Activated T-helper 9 cell treated with anti-CD3 and anti-CD28 coated beads, Interleukin-2, amount 50 U/mL, for 16 hours (primary cell): Measurements from ENCODE around the gene SYNE3.

Experiments
- DNase-seq: peaks from one replicate; pipeline ENCODE4 v3.0.0-alpha.2; 2020; ENCODE audit warnings: low read depth

SYNE3 gene

GRCh38 chr14:95474941-95475340, 41.5 kb downstream of the SYNE3 start:
- no peak for DNase-seq

DNA sequence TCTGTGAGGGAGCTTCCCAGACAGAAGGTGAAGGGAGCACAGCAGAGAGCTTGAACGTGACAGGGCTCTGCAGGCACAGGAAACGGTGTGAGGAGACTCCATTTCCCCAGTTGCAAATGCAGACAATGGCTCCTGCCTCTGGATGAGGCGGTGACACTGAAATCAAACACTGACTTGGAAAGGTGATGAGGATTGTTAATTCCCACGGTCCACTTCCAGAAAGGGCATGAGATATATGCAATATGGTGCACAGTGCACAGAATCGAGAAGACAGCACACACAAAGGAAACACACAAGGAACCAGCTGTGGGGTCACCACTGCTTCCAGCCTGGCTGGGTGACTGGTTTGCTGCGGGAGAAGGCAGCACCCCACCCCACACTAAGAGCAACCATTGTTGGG, 42.0 kb downstream of the SYNE3 start:
- DNase-seq, result no peak

DNA sequence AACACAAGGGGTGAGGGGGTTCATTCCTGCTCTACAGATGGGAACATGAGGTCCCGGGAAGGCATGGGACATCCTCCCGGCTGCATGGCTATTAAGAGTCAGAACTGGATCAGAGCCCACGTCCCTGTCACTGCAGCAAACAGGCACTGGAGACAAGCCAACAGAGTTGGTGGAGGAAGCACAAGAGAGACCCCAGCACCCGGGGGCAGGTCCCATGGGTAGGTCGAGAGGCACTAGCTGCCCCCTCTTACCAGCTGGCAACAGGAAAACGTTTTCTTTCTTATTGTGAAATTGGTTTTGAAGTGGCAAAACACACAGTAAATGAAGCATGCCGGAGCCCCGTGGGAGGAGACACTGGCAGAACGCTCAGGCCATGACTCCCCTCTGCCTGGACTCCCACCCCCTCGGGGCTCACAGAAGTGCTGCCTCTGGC, 43.6 kb downstream of the SYNE3 start:
- no peak for DNase-seq

DNA sequence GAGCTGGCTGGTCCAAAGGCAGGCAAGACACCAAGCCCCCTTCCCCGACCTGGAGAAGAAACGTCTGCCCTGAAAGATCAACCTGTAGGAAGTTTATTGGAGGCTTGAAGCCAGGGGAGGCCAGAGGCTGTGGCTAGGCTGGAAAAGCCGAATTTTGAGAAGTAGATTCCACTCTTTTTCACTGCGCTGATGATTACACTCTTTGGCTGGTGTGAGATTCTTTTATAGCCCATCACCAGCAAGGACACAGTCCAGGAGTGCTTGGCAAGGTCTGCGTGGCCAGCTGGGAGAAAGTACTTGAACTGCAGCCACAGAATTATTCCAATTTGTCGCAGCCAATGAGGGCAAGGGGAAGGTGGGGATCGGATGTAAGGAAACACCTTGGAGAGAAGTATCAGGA, 45.0 kb downstream of the SYNE3 start:
- no peak for DNase-seq

- DNase-seq, result no peak
Observed at GRCh38 chr14:95471016-95471415, 45.4 kb downstream of the SYNE3 start.

DNA sequence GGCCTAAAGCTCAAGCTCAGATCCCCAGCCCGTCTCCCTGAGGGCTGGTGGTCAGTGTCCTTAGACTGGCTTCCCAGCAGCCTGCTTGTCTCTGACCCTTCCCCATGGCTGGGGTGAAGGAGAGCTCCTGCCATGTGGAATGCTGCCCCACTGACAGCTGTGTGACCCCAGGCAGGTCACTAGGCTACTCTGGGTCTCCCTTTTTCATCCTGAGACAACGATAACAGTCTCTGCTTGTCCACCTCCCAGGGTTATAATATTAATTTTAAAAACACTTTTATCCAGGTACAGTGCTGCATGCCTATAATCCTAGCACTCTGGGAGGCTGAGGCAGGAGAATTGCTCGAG, 47.3 kb downstream of the SYNE3 start:
- DNase-seq, result no peak

GRCh38 chr14:95468448-95469133, 47.9 kb downstream of the SYNE3 start:
- no peak for DNase-seq

GRCh38 chr14:95467657-95468056, 48.8 kb downstream of the SYNE3 start:
- DNase-seq, result no peak

GRCh38 chr14:95467232-95467631, 49.2 kb downstream of the SYNE3 start:
- no peak for DNase-seq
